Panc1 (cell line): ENCODE measurements around the gene LRFN2.

Source experiments
- POLR2AphosphoS5 ChIP-seq: IDR thresholded peaks from 2 replicates; pipeline ENCODE4 v1.6.1; 2012; ENCODE audit warnings: mild to moderate bottlenecking, low read depth, low read length, moderate library complexity
- TF ChIP-seq, protein P1 (sequence below): fragments of 450-650 bp; IDR thresholded peaks from 2 replicates; pipeline ENCODE4 v1.5.1; 2017; ENCODE audit warnings: mild to moderate bottlenecking

DNA sequence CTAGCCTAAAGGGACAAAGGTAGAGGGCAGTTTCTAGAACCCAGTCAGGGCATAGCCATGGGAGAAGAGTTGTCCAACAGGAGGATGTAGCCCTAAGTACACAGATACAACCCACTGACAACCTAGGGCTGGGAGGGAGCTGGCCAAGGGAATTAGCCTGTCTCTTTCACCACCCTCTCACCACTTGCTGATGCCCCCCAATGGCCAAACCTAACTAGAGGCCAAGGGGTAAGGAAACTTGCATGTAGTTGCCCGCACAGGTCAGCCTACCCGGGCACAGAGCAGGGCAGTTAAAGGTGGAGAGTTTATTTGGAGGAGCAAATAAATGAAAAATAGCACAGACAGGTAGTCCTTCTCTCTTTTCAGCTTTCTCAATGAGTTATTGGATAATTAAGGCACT is 143.3 kb downstream of the LRFN2 start:
- TF ChIP-seq, protein P1, sequence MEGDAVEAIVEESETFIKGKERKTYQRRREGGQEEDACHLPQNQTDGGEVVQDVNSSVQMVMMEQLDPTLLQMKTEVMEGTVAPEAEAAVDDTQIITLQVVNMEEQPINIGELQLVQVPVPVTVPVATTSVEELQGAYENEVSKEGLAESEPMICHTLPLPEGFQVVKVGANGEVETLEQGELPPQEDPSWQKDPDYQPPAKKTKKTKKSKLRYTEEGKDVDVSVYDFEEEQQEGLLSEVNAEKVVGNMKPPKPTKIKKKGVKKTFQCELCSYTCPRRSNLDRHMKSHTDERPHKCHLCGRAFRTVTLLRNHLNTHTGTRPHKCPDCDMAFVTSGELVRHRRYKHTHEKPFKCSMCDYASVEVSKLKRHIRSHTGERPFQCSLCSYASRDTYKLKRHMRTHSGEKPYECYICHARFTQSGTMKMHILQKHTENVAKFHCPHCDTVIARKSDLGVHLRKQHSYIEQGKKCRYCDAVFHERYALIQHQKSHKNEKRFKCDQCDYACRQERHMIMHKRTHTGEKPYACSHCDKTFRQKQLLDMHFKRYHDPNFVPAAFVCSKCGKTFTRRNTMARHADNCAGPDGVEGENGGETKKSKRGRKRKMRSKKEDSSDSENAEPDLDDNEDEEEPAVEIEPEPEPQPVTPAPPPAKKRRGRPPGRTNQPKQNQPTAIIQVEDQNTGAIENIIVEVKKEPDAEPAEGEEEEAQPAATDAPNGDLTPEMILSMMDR, result no peak
- no peak for TF ChIP-seq POLR2AphosphoS5
